H1 (cell line): Measurements from ENCODE around the gene NLRX1. TPM values are rescaled to one million over a fixed set of nuclear protein-coding genes. Genes with fewer than 3 reads are reported as not detected.

Source experiments
- CTCF ChIA-PET: fragments of 300-600 bp; sonication (Branson Sonifier 250); formaldehyde crosslinking; loops from one replicate; lab custom pipeline; 2021; ENCODE audit not compliant: partially characterized antibody; lab: Charles Lee
- POLR2A ChIA-PET: fragments of 300-600 bp; sonication (Branson Sonifier 250); formaldehyde crosslinking; loops from one replicate; lab custom pipeline; 2021; ENCODE audit warnings: inconsistent platforms; ENCODE audit not compliant: partially characterized antibody; lab: Charles Lee
- DNase-seq, 2 experiments: peaks; one replicate each; pipeline versions ENCODE4 v3.0.0 to v3.0.0-alpha.2; 2010 to 2022; ENCODE audit warnings: low spot score in 2 of 2, low read depth in 1 of 2, mixed read lengths in 1 of 2
- FAIRE-seq: peaks from 2 replicates; lab custom pipeline; 2011; peaks lifted over from hg19 to GRCh38; lab: Jason Lieb, UNC
- H2AFZ ChIP-seq: 2 replicates; pipeline ENCODE4 v1.8.1; 2012; ENCODE audit warnings: low read length, inconsistent platforms
- H2AK5ac ChIP-seq: 2 replicates; pipeline ENCODE4 v1.6.1; 2013; ENCODE audit warnings: low read depth, low read length
- H2BK120ac ChIP-seq: replicated peaks from 2 replicates; pipeline ENCODE3; 2013; ENCODE audit warnings: low read depth, low read length, inconsistent platforms
- H2BK12ac ChIP-seq: 2 replicates; pipeline ENCODE4 v1.6.1; 2013; ENCODE audit warnings: low read depth, low read length
- H2BK15ac ChIP-seq: 2 replicates; pipeline ENCODE4 v1.6.1; 2013; ENCODE audit warnings: low read length
- H2BK20ac ChIP-seq: 2 replicates; pipeline ENCODE4 v1.6.1; 2013; ENCODE audit warnings: low read length
- H2BK5ac ChIP-seq: 2 replicates; pipeline ENCODE4 v1.6.1; 2013; ENCODE audit warnings: low read depth, low read length
- H3K14ac ChIP-seq: 2 replicates; pipeline ENCODE4 v1.6.1; 2013; ENCODE audit warnings: inconsistent platforms; ENCODE audit not compliant: insufficient read length
- H3K18ac ChIP-seq: 2 replicates; pipeline ENCODE4 v1.6.1; 2013; ENCODE audit warnings: low read length; ENCODE audit errors: extremely low read depth
- H3K23ac ChIP-seq: 2 replicates; pipeline ENCODE4 v1.6.1; 2013; ENCODE audit warnings: inconsistent platforms; ENCODE audit not compliant: insufficient read length
- H3K23me2 ChIP-seq: 2 replicates; pipeline ENCODE4 v1.6.1; 2013; ENCODE audit warnings: low read depth, low read length
- H3K27ac ChIP-seq: 2 replicates; pipeline ENCODE4 v1.6.1; 2011; ENCODE audit warnings: low read depth, low read length, inconsistent platforms
- H3K27me3 ChIP-seq, 4 experiments: replicated peaks in 1 of 4; 1 replicate in 1 of 4; 2 replicates in 3 of 4; pipeline versions ENCODE4 v1.6.1 to v1.8.1; 2011 to 2013; ENCODE audit warnings: low read length in 3 of 4, mild to moderate bottlenecking in 3 of 4, inconsistent platforms in 2 of 4, mixed read lengths in 2 of 4, moderate library complexity in 1 of 4; ENCODE audit not compliant: control insufficient read depth in 3 of 4, insufficient read depth in 3 of 4; ENCODE audit errors: extremely low read depth in 1 of 4
- H3K36me3 ChIP-seq, 4 experiments: 2 replicates each; pipeline versions ENCODE4 v1.6.1 to v1.8.1; 2011 to 2013; ENCODE audit warnings: mild to moderate bottlenecking in 4 of 4, low read length in 3 of 4, moderate library complexity in 2 of 4, control low read depth in 1 of 4, inconsistent platforms in 1 of 4; ENCODE audit not compliant: insufficient read depth in 4 of 4, control insufficient read depth in 2 of 4
- H3K4ac ChIP-seq: replicated peaks from 2 replicates; pipeline ENCODE3; 2013; ENCODE audit warnings: low read length, low read depth, mixed read lengths, inconsistent platforms; ENCODE audit not compliant: insufficient read length
- H3K4me1 ChIP-seq, 4 experiments: replicated peaks in 1 of 4; 1 replicate in 1 of 4; 2 replicates in 3 of 4; pipeline versions ENCODE4 v1.6.1 to v1.8.1; 2011 to 2013; ENCODE audit warnings: low read length in 3 of 4, inconsistent platforms in 2 of 4, mixed read lengths in 1 of 4; ENCODE audit not compliant: insufficient read depth in 4 of 4, control insufficient read depth in 3 of 4
- H3K4me2 ChIP-seq, 2 experiments: 2 replicates each; pipeline versions ENCODE4 v1.6.1 to v1.8.1; 2011 to 2013; ENCODE audit warnings: low read depth in 2 of 2, low read length in 2 of 2, control low read depth in 1 of 2, inconsistent platforms in 1 of 2, mild to moderate bottlenecking in 1 of 2; ENCODE audit not compliant: insufficient read depth in 1 of 2
- H3K4me3 ChIP-seq, 4 experiments: fragments of 200-600, 300-600 bp in 1 of 4; sonication (generic), shearing (Covaris generic), sonication (Bioruptor Twin) in 1 of 4; 2 replicates each; pipeline versions ENCODE4 v1.5.1 to v1.8.1; 2011 to 2016; ENCODE audit warnings: low read length in 4 of 4, low read depth in 3 of 4, control low read depth in 2 of 4, inconsistent platforms in 2 of 4, mild to moderate bottlenecking in 2 of 4, mixed read lengths in 1 of 4, moderate library complexity in 1 of 4; ENCODE audit not compliant: insufficient read depth in 2 of 4; ENCODE audit errors: extremely low read depth in 1 of 4
- H3K56ac ChIP-seq: replicated peaks from 2 replicates; pipeline ENCODE3; 2013; ENCODE audit warnings: low read depth, mild to moderate bottlenecking, mixed read lengths, low read length, inconsistent platforms; ENCODE audit not compliant: insufficient read length
- H3K79me1 ChIP-seq: 2 replicates; pipeline ENCODE4 v1.6.1; 2013; ENCODE audit warnings: low read depth, low read length, control low read depth
- H3K79me2 ChIP-seq, 2 experiments: 2 replicates each; pipeline versions ENCODE4 v1.6.1 to v1.8.1; 2012 to 2013; ENCODE audit warnings: low read length in 2 of 2, mild to moderate bottlenecking in 2 of 2, inconsistent platforms in 1 of 2; ENCODE audit not compliant: insufficient read depth in 2 of 2, control insufficient read depth in 1 of 2
- H3K9ac ChIP-seq, 4 experiments: replicated peaks in 1 of 4; 1 replicate in 1 of 4; 2 replicates in 3 of 4; pipeline versions ENCODE4 v1.6.1 to v1.8.1; 2011 to 2013; ENCODE audit warnings: low read depth in 3 of 4, low read length in 3 of 4, control low read depth in 2 of 4, mild to moderate bottlenecking in 2 of 4, moderate library complexity in 2 of 4, inconsistent platforms in 1 of 4; ENCODE audit errors: extremely low read depth in 1 of 4
- H3K9me3 ChIP-seq, 2 experiments: 2 replicates each; pipeline versions ENCODE4 v1.6.1 to v1.8.1; 2012 to 2013; ENCODE audit warnings: mild to moderate bottlenecking in 2 of 2, moderate library complexity in 2 of 2, control low read depth in 1 of 2, inconsistent platforms in 1 of 2, low read depth in 1 of 2, low read length in 1 of 2, mixed read lengths in 1 of 2; ENCODE audit not compliant: insufficient read depth in 2 of 2
- H4K20me1 ChIP-seq, 2 experiments: replicated peaks in 1 of 2; 2 replicates each; pipeline versions ENCODE3 to v1.8.1; 2011 to 2013; ENCODE audit warnings: inconsistent platforms in 2 of 2, low read length in 2 of 2, mild to moderate bottlenecking in 1 of 2; ENCODE audit not compliant: insufficient read depth in 2 of 2, control insufficient read depth in 1 of 2
- H4K5ac ChIP-seq: 2 replicates; pipeline ENCODE4 v1.6.1; 2013; ENCODE audit warnings: low read length, low read depth, mixed read lengths, inconsistent platforms; ENCODE audit not compliant: insufficient read length
- H4K8ac ChIP-seq: 2 replicates; pipeline ENCODE4 v1.8.0; 2013; ENCODE audit warnings: mild to moderate bottlenecking, moderate library complexity, low read length, inconsistent platforms; ENCODE audit not compliant: insufficient read depth; ENCODE audit errors: extremely low read depth
- H4K91ac ChIP-seq: replicated peaks from 2 replicates; pipeline ENCODE3; 2013; ENCODE audit warnings: low read length, mixed read lengths, inconsistent platforms; ENCODE audit not compliant: insufficient read length
- NRF1 ChIP-seq: IDR thresholded peaks from 2 replicates; pipeline ENCODE4 v1.6.1; 2011; ENCODE audit warnings: mild to moderate bottlenecking, low read depth, low read length, improper control_type of control experiment
- WGBS, 2 experiments: shearing (Covaris generic) in 1 of 2; methylation state at CpG; one replicate each; pipeline versions ENCODE4 v1.1.6 to v1.1.7; 2013 to 2015; ENCODE audit warnings: low lambda C conversion rate in 2 of 2, mixed read lengths in 2 of 2, inconsistent platforms in 1 of 2, low coverage in 1 of 2, missing lambda C conversion rate in 1 of 2; ENCODE audit not compliant: insufficient replicate concordance in 2 of 2, insufficient coverage in 1 of 2, insufficient read length in 1 of 2; ENCODE audit errors: extremely low coverage in 1 of 2, missing lambda C conversion rate in 1 of 2; 5-methylcytosine and 5-hydroxymethylcytosine counted together
- polyA plus RNA-seq, 7 experiments: library from polyadenylated mRNA; depleted of rRNA in 3 of 7; stranded (reverse) in 5 of 7; unstranded in 2 of 7; fragments of >200 nt in 5 of 7; fragments of 200-250 nt in 2 of 7; gene quantifications; 1 replicate in 5 of 7; 2 replicates in 1 of 7; 4 replicates in 1 of 7; pipeline versions ENCODE4 v1.2.1 to v1.2.3, GENCODE V29; 2011 to 2013; ENCODE audit warnings: missing spikeins in 2 of 7, mixed read lengths in 2 of 7
- total RNA-seq: library from RNA; stranded (reverse); fragmentation: NEBNext Ultra II Directional; extraction: Animal tissue kit (Norgen Biotek cat#: 25700); gene quantifications from 2 replicates; pipeline ENCODE4 v1.2.1, GENCODE V29; 2021

Gene NLRX1
- total and polyA plus RNA-seq, 2 of the 8 experiments (the other 6 are each of a cell fraction or from before 2014, with no cell fraction given) = 13.2 to 18.6 TPM

- no peak overlapping the region for H3K4me3 ChIP-seq
- H4K5ac ChIP-seq = no peak overlapping the region
- H2BK15ac ChIP-seq = no peak overlapping the region
- H3K56ac ChIP-seq = no peak overlapping the region
- H2BK120ac ChIP-seq = no peak overlapping the region
- no peaks in the 10 kb centered on the region for H3K79me2 ChIP-seq
- no peak overlapping the region for H2AFZ ChIP-seq
- CTCF ChIA-PET = interaction anchor here (1.7 to 23.6 kb wide), 5 partner anchors 15 to 166 kb away, joined by 3 to 389 read pairs (median 100); partner anchors contain the start of genes CBL, NHERF4 and NLRX1
- no peak overlapping the region for H2BK12ac ChIP-seq
- no peak for FAIRE-seq
- H4K91ac ChIP-seq = peak overlapping the region; percentile 53
- no peak overlapping the region for H3K14ac ChIP-seq
- H3K36me3 ChIP-seq = no peaks in the 10 kb centered on the region
- H3K23me2 ChIP-seq = no peaks in the 10 kb centered on the region
- H3K9me3 ChIP-seq = no peaks in the 10 kb centered on the region
- no peaks in the 10 kb centered on the region for H3K79me1 ChIP-seq
- WGBS, 2 experiments = 91% methylated on average over 13 of the region's 13 CpGs; no CpG with 5 or more reads in 1 of the 2 experiments
- H3K4me2 ChIP-seq = no peak overlapping the region
- no peak for DNase-seq
- H3K27ac ChIP-seq = no peak overlapping the region
- H3K27me3 ChIP-seq = no peaks in the 10 kb centered on the region; a peak in 2 of 7 replicates
- no peak overlapping the region for H4K8ac ChIP-seq
- H3K18ac ChIP-seq = no peak overlapping the region
- no peak overlapping the region for H3K9ac ChIP-seq
- POLR2A ChIA-PET = interaction anchor here (1.3 to 2.4 kb wide), 3 partner anchors 9 to 48 kb away, joined by 3 to 6 read pairs (median 5); partner anchors contain the start of genes ABCG4 and CBL
- H4K20me1 ChIP-seq = no peaks in the 10 kb centered on the region
- peaks cover 0 to 5% (median 2%) of the 10 kb centered on the region in 4 experiments; a peak in 4 of 7 replicates for H3K4me1 ChIP-seq
- H2BK20ac ChIP-seq = no peak overlapping the region
- H3K4ac ChIP-seq = no peak overlapping the region
- no peak overlapping the region for H3K23ac ChIP-seq
- H2AK5ac ChIP-seq = no peak overlapping the region
- no peak overlapping the region for H2BK5ac ChIP-seq
- no peak for TF ChIP-seq NRF1
Observed at GRCh38 chr11:119158467-119158866, 10.1 kb upstream of the NLRX1 start.
